Ishikawa (cell line): ENCODE measurements around the gene MFSD1.

Experiments
- EP300 ChIP-seq: IDR thresholded peaks from 2 replicates; pipeline ENCODE4 v1.6.1; 2012; ENCODE audit warnings: borderline replicate concordance
- TAF1 ChIP-seq: IDR thresholded peaks from 2 replicates; pipeline ENCODE4 v1.6.1; 2012; ENCODE audit warnings: low read depth, mild to moderate bottlenecking
- TEAD4 ChIP-seq: IDR thresholded peaks from 2 replicates; pipeline ENCODE4 v1.6.1; 2012
- ZBTB7A ChIP-seq: IDR thresholded peaks from 2 replicates; pipeline ENCODE4 v1.6.1; 2012; ENCODE audit warnings: low read depth
- TF ChIP-seq, protein P1 (sequence below): IDR thresholded peaks from 2 replicates; pipeline ENCODE4 v1.6.1; 2012; ENCODE audit warnings: low read depth, mild to moderate bottlenecking
- TF ChIP-seq, protein P2 (sequence below): IDR thresholded peaks from 2 replicates; pipeline ENCODE4 v1.6.1; 2012
- TF ChIP-seq, protein P3 (sequence below): IDR thresholded peaks from 2 replicates; pipeline ENCODE4 v1.6.1; 2012

DNA sequence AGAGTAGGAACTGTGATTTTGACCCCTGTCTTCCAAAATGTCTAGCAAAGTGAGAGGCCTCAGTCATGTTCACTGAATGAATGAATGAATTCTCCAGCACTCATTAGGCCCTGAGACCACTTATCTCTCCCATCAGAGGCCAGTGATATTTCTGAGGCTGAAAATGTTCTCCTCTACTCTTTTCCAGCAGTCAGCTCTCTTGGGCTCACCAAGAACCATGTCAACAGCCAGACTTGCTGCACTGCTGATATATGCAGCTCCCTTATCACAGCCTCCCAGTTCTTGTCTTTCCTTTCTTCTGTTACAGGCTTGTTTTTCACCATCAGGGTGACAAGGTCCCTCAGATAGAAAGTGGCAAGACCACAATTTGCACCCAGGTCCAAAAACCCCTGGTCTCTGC lies 28.7 kb upstream of the MFSD1 start:
- TF ChIP-seq EP300 (no peak), ZBTB7A (no peak), TEAD4 (no peak), TAF1 (no peak)
- TF ChIP-seq, protein P1, sequence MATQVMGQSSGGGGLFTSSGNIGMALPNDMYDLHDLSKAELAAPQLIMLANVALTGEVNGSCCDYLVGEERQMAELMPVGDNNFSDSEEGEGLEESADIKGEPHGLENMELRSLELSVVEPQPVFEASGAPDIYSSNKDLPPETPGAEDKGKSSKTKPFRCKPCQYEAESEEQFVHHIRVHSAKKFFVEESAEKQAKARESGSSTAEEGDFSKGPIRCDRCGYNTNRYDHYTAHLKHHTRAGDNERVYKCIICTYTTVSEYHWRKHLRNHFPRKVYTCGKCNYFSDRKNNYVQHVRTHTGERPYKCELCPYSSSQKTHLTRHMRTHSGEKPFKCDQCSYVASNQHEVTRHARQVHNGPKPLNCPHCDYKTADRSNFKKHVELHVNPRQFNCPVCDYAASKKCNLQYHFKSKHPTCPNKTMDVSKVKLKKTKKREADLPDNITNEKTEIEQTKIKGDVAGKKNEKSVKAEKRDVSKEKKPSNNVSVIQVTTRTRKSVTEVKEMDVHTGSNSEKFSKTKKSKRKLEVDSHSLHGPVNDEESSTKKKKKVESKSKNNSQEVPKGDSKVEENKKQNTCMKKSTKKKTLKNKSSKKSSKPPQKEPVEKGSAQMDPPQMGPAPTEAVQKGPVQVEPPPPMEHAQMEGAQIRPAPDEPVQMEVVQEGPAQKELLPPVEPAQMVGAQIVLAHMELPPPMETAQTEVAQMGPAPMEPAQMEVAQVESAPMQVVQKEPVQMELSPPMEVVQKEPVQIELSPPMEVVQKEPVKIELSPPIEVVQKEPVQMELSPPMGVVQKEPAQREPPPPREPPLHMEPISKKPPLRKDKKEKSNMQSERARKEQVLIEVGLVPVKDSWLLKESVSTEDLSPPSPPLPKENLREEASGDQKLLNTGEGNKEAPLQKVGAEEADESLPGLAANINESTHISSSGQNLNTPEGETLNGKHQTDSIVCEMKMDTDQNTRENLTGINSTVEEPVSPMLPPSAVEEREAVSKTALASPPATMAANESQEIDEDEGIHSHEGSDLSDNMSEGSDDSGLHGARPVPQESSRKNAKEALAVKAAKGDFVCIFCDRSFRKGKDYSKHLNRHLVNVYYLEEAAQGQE: no peak
- TF ChIP-seq, protein P2, sequence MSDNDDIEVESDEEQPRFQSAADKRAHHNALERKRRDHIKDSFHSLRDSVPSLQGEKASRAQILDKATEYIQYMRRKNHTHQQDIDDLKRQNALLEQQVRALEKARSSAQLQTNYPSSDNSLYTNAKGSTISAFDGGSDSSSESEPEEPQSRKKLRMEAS: no peak
- TF ChIP-seq, protein P3, sequence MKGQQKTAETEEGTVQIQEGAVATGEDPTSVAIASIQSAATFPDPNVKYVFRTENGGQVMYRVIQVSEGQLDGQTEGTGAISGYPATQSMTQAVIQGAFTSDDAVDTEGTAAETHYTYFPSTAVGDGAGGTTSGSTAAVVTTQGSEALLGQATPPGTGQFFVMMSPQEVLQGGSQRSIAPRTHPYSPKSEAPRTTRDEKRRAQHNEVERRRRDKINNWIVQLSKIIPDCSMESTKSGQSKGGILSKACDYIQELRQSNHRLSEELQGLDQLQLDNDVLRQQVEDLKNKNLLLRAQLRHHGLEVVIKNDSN: no peak
